Colonic mucosa (tissue), 4 donors: ENCODE data around the gene MEIOB. TPM values are rescaled to one million over a fixed set of nuclear protein-coding genes. Genes with fewer than 3 reads are reported as not detected.

Experiments used
- DNase-seq: peaks from one replicate; pipeline ENCODE4 v3.0.0-alpha.2; 2020
- H3K27ac ChIP-seq: fragments of 200-600 bp; one replicate; pipeline ENCODE4 v1.8.0; 2021
- H3K27me3 ChIP-seq: fragments of 200-600 bp; one replicate; pipeline ENCODE4 v1.8.0; 2021
- H3K36me3 ChIP-seq: fragments of 200-600 bp; one replicate; pipeline ENCODE4 v1.8.0; 2021
- H3K4me1 ChIP-seq: fragments of 200-600 bp; one replicate; pipeline ENCODE4 v1.8.0; 2021; ENCODE audit warnings: mild to moderate bottlenecking
- H3K4me3 ChIP-seq: fragments of 200-600 bp; one replicate; pipeline ENCODE4 v1.8.0; 2021
- H3K9ac ChIP-seq, 2 donors: one replicate each; pipeline ENCODE4 v1.7.0; 2013; ENCODE audit warnings: control low read depth in 2 of 2, low read depth in 2 of 2, low read length in 2 of 2
- H3K9me3 ChIP-seq: fragments of 200-600 bp; one replicate; pipeline ENCODE4 v1.8.0; 2021
- intact Hi-C: fragments of 100-400 bp; cut with DNase I; formaldehyde crosslinking; loops from one replicate; pipeline ENCODE4 v1.14.1; 2022
- total RNA-seq, 2 donors: library from RNA; stranded (reverse); fragmentation: NEBNext Ultra II Directional in 1 of 2; extraction: Animal tissue kit (Norgen Biotek cat#: 25700) in 1 of 2; gene quantifications; one replicate each; pipeline ENCODE4 v1.2.1, GENCODE V29; 2021
- TF ChIP-seq, protein P1 (sequence below): fragments of 200-600 bp; IDR thresholded peaks from one replicate; pipeline ENCODE4 v1.8.0; 2022; ENCODE audit warnings: antibody characterized with exemption, mild to moderate bottlenecking
- donor health status: healthy.
- donor health status: DM: no; HTN: no; CAD: no.
- donor health status: DM: no; HTN: no; CAD: no.

MEIOB gene
- total RNA-seq, 2 donors from 2014 or later: 0.27 TPM; not detected in 1

DNA sequence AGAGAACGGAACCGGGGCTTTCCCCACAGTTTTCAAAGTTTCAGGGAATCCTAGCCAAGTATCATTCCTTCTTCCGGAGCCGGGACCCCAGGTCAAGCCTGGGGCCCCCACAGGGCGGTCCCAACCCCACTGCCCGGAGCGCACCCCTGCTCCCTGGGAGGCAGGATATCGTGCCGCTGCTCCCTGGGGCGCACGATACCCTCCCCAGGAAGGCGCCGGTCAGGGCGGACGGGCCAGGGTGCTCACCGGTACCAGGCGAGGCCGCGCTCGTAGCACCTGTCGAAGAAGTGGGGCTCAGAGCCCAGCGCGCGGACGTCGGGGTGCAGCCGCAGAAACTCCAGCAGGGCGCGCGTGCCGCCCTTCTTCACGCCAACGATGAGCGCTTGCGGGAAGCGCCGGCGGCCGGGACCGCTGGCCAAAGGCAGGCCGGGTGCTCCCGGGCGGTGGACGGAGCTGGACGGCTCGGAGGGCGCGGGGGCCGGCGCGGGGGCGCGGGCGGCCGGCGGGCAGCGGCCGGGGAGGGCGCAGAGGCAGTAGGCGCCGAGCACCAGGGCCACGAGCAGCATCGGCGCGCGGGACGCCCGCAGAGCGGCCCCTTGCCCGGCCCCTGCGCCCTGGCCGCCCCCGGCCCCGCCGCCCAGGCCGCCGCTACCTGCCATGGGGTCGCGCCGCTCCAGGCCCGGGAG is 45.8 kb upstream of the MEIOB start:
- Histone ChIP-seq H3K4me1 (peaks cover 12% of the 10 kb centered on the region), H3K27ac (no peak overlapping the region)

DNA sequence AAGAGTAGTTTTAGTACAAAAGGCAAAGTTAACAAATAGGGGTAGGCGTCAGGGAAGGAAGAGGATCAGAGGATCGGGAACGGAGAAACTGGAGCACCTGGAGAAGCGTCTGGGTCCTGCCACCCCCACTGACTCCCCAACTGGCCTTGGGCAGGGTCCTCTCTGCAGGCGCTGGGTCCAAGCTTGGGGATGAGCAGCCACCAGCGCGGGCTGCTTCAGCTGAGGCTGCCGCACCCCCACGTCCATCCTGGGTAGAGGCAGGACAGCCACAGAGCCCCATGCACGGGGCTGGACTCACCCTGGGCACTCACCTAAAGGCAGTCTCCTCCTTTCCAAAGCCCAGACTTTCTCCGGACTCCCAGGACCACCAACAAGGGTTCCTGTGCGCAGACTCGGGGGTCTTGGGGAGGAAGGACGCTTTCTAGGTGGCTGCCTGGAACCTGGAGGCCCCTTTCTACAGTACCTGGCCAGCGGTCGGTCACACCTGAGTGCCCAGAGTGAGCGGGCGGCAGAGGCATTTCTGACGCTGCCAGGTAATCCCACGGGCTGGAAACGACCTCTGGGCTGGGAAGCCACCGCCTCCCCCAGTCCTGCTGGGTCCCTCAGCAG is 45.2 kb upstream of the MEIOB start:
- no peak overlapping the region for H3K4me3 ChIP-seq
- no peak overlapping the region for H3K27ac ChIP-seq
- TF ChIP-seq, protein P1, sequence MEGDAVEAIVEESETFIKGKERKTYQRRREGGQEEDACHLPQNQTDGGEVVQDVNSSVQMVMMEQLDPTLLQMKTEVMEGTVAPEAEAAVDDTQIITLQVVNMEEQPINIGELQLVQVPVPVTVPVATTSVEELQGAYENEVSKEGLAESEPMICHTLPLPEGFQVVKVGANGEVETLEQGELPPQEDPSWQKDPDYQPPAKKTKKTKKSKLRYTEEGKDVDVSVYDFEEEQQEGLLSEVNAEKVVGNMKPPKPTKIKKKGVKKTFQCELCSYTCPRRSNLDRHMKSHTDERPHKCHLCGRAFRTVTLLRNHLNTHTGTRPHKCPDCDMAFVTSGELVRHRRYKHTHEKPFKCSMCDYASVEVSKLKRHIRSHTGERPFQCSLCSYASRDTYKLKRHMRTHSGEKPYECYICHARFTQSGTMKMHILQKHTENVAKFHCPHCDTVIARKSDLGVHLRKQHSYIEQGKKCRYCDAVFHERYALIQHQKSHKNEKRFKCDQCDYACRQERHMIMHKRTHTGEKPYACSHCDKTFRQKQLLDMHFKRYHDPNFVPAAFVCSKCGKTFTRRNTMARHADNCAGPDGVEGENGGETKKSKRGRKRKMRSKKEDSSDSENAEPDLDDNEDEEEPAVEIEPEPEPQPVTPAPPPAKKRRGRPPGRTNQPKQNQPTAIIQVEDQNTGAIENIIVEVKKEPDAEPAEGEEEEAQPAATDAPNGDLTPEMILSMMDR: no peak
- no peaks in the 10 kb centered on the region for H3K9me3 ChIP-seq
- H3K36me3 ChIP-seq: no peaks in the 10 kb centered on the region
- intact Hi-C loops: no loop called here
- H3K9ac ChIP-seq: no peak overlapping the region
- H3K4me1 ChIP-seq: peaks cover 12% of the 10 kb centered on the region
- peaks cover 32% of the 10 kb centered on the region for H3K27me3 ChIP-seq
- DNase-seq: no peak

More for the DNA sequence above, 45.8 kb upstream of the MEIOB start:
- Histone ChIP-seq H3K9ac (no peak overlapping the region), H3K27me3 (peaks cover 32% of the 10 kb centered on the region), H3K4me3 (no peak overlapping the region), H3K36me3 (no peaks in the 10 kb centered on the region), H3K9me3 (no peaks in the 10 kb centered on the region)
- TF ChIP-seq, protein P1: no peak
- intact Hi-C loops: no loop called here
- DNase-seq: no peak

DNA sequence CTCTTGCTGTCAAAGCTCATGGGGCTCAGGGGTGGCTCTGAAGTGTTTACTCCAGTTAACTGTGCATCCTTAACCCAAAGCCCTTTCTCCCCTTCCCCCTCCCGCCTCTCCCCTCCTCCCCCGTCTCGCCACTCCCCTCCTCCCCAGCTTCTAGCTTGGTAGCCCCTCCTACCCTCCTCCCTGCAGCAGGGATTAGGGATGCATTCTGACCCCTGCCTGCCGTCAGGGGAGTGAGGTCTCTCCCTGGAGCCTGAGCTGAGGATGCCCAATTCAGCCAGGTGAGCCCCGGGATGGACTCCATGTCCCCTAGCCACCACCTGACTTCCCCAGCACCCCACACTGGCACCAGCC is 44.7 kb upstream of the MEIOB start:
- intact Hi-C loops: no loop called here
- Histone ChIP-seq H3K27me3 (peaks cover 32% of the 10 kb centered on the region), H3K4me3 (no peak overlapping the region), H3K9ac (no peak overlapping the region), H3K27ac (no peak overlapping the region), H3K4me1 (peaks cover 12% of the 10 kb centered on the region), H3K9me3 (no peaks in the 10 kb centered on the region), H3K36me3 (no peaks in the 10 kb centered on the region)
- TF ChIP-seq, protein P1: no peak
- no peak for DNase-seq

- Histone ChIP-seq H3K9ac (no peak overlapping the region), H3K4me1 (peaks cover 12% of the 10 kb centered on the region), H3K27ac (no peak overlapping the region), H3K9me3 (no peaks in the 10 kb centered on the region), H3K27me3 (peaks cover 32% of the 10 kb centered on the region), H3K4me3 (no peak overlapping the region), H3K36me3 (no peaks in the 10 kb centered on the region)
- intact Hi-C loops: no loop called here
- TF ChIP-seq, protein P1: no peak
- no peak for DNase-seq
Observed at GRCh38 chr16:1915732-1916639, 44.0 kb upstream of the MEIOB start.

GRCh38 chr16:1914988-1915387 is 43.0 kb upstream of the MEIOB start:
- no peaks in the 10 kb centered on the region for H3K9me3 ChIP-seq
- peaks cover 28% of the 10 kb centered on the region for H3K27me3 ChIP-seq
- TF ChIP-seq, protein P1: no peak
- H3K4me1 ChIP-seq: peaks cover 12% of the 10 kb centered on the region
- no peak overlapping the region for H3K9ac ChIP-seq
- no peak overlapping the region for H3K27ac ChIP-seq
- no peak overlapping the region for H3K4me3 ChIP-seq
- intact Hi-C loops: no loop called here
- H3K36me3 ChIP-seq: no peaks in the 10 kb centered on the region
- DNase-seq: no peak
